ENCODE results near the gene CD248. TPM values are rescaled to one million over a fixed set of nuclear protein-coding genes. Genes with fewer than 3 reads are reported as not detected.
A peak's percentile ranks its signal among the peaks of the same experiment; 100 is the strongest.

CD248 gene
- total RNA-seq, 1 donor, result 99.1 TPM

GRCh38 chr11:66347425-66348276 is 30.8 kb upstream of the CD248 start, which contains the start of gene B4GAT1:
B4GAT1 (minus strand) TSS chr11:66347629; CDS start chr11:66347545, 84 bp downstream.
- peak; percentile 97 for DNase-seq (ENCODE audit: low read depth)
- no peak for TF ChIP-seq CTCF (IDR thresholded peaks at IDR 0.05; ENCODE audit: insufficient read depth, low read length)
- H3K4me3 ChIP-seq (ENCODE audit: low read depth, low read length), result peak within 1 kb of the TSS; percentile 98

- DNase-seq (ENCODE audit: low read depth), result no peak
- TF ChIP-seq CTCF (IDR thresholded peaks at IDR 0.05; ENCODE audit: insufficient read depth, low read length), result no peak
- peak overlapping the region; percentile 98 for H3K4me3 ChIP-seq (ENCODE audit: low read depth, low read length)
These were observed 29.9 kb upstream of the CD248 start for GRCh38 chr11:66346476-66347424.

- no peak for DNase-seq (ENCODE audit: low read depth)
- H3K4me3 ChIP-seq (ENCODE audit: low read depth, low read length), result peak overlapping the region; percentile 98
- no peak for TF ChIP-seq CTCF (IDR thresholded peaks at IDR 0.05; ENCODE audit: insufficient read depth, low read length)
These were observed 28.4 kb upstream of the CD248 start for GRCh38 chr11:66345316-66345649.

- peak; percentile 97 for DNase-seq (ENCODE audit: low read depth)
- peak; percentile 40 for TF ChIP-seq CTCF (IDR thresholded peaks at IDR 0.05; ENCODE audit: insufficient read depth, low read length)
These were observed 27.9 kb upstream of the CD248 start, which contains the start of gene BRMS1 for GRCh38 chr11:66344550-66345315. BRMS1 (minus strand) TSS chr11:66345104; CDS start chr11:66342234, 2,870 bp downstream.

GRCh38 chr11:66343176-66343575 is 26.3 kb upstream of the CD248 start:
- H3K4me3 ChIP-seq (ENCODE audit: low read depth, low read length), result no peak overlapping the region
- no peak for DNase-seq (ENCODE audit: low read depth)

More at GRCh38 chr11:66344550-66345315, 27.9 kb upstream of the CD248 start, which contains the start of gene BRMS1:
- peak within 1 kb of the TSS; percentile 98 for H3K4me3 ChIP-seq (ENCODE audit: low read depth, low read length)

More at GRCh38 chr11:66343176-66343575, 26.3 kb upstream of the CD248 start:
- TF ChIP-seq CTCF (IDR thresholded peaks at IDR 0.05; ENCODE audit: insufficient read depth, low read length), result no peak
